Measurements from ENCODE around the gene CCDC32. TPM values are rescaled to one million over a fixed set of nuclear protein-coding genes. Genes with fewer than 3 reads are reported as not detected.

The CCDC32 gene
- 18.5 and 26.5 TPM in 2 replicates for total RNA-seq

GRCh38 chr15:40564591-40565332 is at the start of gene CCDC32:
Gene CCDC32, minus strand, starts transcription at chr15:40565042. Its CDS starts 2,027 bp downstream, at chr15:40563015.

GRCh38 chr15:40593588-40594428 is 29.0 kb upstream of the CCDC32 start, which contains the start of gene KNL1:
Gene KNL1, plus strand, starts transcription at chr15:40594249. Its CDS starts 8,683 bp downstream, at chr15:40602932.

GRCh38 chr15:40569129-40569953 is 4.5 kb upstream of the CCDC32 start, which contains the start of gene RPUSD2:
Gene RPUSD2, plus strand, starts transcription at chr15:40569299. Its CDS starts 39 bp downstream, at chr15:40569338.

Other genes starting within 250 kb of the CCDC32 start
- 17.6 and 28.2 TPM in 2 replicates for gene INAFM2, start 241.3 kb downstream of the CCDC32 start, total RNA-seq
- gene CCDC9B, start 224.1 kb downstream of the CCDC32 start, total RNA-seq: 11.8 and 12.4 TPM in 2 replicates
- not detected in 2 replicates for gene PHGR1, start 214.0 kb downstream of the CCDC32 start, total RNA-seq
- under 0.01 and 0.09 TPM in 2 replicates for gene DISP2, start 206.8 kb downstream of the CCDC32 start, total RNA-seq
- gene KNSTRN, start 182.3 kb downstream of the CCDC32 start, total RNA-seq: 11.2 and 12.3 TPM in 2 replicates
- gene IVD, start 159.2 kb downstream of the CCDC32 start, total RNA-seq: 28.6 and 38.5 TPM in 2 replicates
- gene BAHD1, start 124.1 kb downstream of the CCDC32 start, total RNA-seq: 6.3 and 7.6 TPM in 2 replicates
- 5.1 and 6.3 TPM in 2 replicates for gene CHST14, start 94.1 kb downstream of the CCDC32 start, total RNA-seq
- 8.8 and 9.9 TPM in 2 replicates for gene RPUSD2, start 4.3 kb upstream of the CCDC32 start, total RNA-seq
- gene KNL1, start 29.2 kb upstream of the CCDC32 start, total RNA-seq: 3.7 and 4.5 TPM in 2 replicates
- 2.7 and 2.8 TPM in 2 replicates for gene RAD51, start 130.1 kb upstream of the CCDC32 start, total RNA-seq
- gene RMDN3, start 190.2 kb upstream of the CCDC32 start, total RNA-seq: 16.6 and 23.5 TPM in 2 replicates
- 4.3 and 11.7 TPM in 2 replicates for gene GCHFR, start 199.0 kb upstream of the CCDC32 start, total RNA-seq
- under 0.01 and 0.11 TPM in 2 replicates for gene C15orf62, start 204.9 kb upstream of the CCDC32 start, total RNA-seq
- 17.1 and 18.1 TPM in 2 replicates for gene ZFYVE19, start 242.0 kb upstream of the CCDC32 start, total RNA-seq
- 21.2 and 26.0 TPM in 2 replicates for gene DNAJC17, start 242.4 kb upstream of the CCDC32 start, total RNA-seq